Measurements from ENCODE around the gene ZNF367.

The ZNF367 gene

DNA sequence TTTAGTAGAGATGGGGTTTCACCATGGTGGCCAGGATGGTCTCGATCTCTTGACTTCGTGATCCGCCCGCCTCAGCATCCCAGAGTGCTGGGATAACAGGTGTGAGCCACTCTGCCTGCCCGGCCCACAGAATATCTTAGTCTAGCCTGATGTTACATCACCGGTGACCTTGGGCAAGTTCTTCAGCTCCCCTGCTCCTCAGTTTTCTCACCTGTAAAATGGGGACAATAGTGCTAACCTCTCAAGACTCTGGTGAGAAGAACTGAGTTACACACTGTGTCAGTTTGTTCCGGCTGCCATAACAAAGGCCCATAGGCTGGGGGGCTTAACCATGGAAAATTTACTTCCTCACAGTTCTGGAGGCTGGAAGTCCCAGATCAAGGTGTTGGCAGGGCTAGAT, 19.3 kb upstream of the ZNF367 start:
- no peak overlapping the region for H3K4me3 ChIP-seq (ENCODE audit: low read length)
- TF ChIP-seq, protein P1, sequence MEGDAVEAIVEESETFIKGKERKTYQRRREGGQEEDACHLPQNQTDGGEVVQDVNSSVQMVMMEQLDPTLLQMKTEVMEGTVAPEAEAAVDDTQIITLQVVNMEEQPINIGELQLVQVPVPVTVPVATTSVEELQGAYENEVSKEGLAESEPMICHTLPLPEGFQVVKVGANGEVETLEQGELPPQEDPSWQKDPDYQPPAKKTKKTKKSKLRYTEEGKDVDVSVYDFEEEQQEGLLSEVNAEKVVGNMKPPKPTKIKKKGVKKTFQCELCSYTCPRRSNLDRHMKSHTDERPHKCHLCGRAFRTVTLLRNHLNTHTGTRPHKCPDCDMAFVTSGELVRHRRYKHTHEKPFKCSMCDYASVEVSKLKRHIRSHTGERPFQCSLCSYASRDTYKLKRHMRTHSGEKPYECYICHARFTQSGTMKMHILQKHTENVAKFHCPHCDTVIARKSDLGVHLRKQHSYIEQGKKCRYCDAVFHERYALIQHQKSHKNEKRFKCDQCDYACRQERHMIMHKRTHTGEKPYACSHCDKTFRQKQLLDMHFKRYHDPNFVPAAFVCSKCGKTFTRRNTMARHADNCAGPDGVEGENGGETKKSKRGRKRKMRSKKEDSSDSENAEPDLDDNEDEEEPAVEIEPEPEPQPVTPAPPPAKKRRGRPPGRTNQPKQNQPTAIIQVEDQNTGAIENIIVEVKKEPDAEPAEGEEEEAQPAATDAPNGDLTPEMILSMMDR (conservative IDR thresholded peaks at IDR 0.05; ENCODE audit: low read length), result no peak
- DNase-seq (ENCODE audit: low read depth), result no peak

DNA sequence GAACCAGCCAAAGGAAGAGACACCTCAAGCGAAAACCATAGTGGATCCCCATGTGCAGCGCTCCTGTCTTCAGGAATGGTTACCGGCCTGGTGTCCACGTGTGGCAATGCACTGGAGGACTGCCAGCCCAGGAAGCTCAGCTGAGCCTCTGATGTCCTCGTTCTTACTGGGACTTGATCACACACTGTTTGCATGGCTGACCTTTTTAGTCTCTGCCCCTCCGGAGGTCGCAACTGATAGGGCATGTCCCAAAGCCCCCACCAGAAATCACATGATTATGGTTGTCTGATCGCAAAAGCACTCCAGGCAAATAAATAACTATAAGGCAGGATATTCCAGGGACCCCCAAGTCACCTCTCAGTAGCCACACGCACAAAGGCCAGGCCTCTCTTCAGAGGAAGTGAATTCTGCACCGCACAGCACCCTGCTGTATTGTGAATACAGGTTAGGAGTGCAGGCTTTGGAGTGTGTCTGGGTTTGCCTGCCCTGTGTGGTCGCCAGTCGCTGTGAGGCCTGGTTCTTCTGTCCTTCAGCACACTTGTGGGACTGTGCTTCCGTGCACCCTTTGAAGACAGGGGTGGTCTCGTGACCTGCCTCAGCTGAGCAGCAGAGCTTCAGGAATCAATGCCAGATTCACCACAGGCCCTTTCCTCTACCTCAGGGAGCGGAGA, 18.4 kb upstream of the ZNF367 start:
- DNase-seq (ENCODE audit: low read depth), result no peak
- H3K4me3 ChIP-seq (ENCODE audit: low read length), result no peak overlapping the region
- TF ChIP-seq, protein P1 (conservative IDR thresholded peaks at IDR 0.05; ENCODE audit: low read length), result no peak

DNA sequence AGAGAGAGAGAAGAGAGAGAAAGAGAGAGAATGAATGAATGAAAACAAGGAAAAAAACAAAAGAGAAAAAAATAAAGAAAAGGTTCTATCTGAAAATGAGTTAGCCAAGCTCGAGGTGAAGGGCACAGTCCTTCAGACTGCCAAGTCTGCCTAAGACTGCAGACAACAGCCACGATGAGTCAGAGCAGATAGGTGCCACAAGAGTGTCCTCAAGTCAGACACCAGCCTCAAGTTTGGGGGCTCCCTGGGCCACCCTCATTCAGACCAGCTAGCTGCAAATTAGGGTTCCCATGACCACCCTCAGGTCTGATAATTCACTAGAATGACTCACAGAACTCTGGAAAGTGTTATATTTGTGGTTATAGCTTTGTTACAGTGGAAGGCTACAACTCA, 17.9 kb upstream of the ZNF367 start:
- DNase-seq (ENCODE audit: low read depth), result no peak
- TF ChIP-seq, protein P1 (conservative IDR thresholded peaks at IDR 0.05; ENCODE audit: low read length), result no peak
- H3K4me3 ChIP-seq (ENCODE audit: low read length), result no peak overlapping the region

DNA sequence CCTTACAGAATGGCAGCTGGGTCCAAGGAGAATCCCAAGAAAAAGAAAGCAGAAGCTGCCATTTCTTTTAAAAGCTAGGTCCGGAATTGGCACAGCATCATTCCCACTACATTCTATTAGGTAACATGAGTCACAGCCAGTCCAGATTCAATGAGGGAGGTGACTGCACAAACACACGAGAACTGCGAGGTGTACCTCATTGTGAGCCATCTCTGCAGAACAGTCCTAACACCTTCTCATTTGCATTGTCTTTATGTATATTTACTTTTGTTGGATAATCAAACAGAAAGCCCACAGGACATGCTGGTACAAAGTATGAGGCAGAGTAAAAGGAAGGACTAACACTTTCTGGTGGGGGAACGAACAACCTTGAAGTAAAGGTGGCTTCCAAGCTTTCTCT, 17.2 kb upstream of the ZNF367 start:
- DNase-seq (ENCODE audit: low read depth), result no peak
- H3K4me3 ChIP-seq (ENCODE audit: low read length), result no peak overlapping the region
- TF ChIP-seq, protein P1 (conservative IDR thresholded peaks at IDR 0.05; ENCODE audit: low read length), result no peak

DNA sequence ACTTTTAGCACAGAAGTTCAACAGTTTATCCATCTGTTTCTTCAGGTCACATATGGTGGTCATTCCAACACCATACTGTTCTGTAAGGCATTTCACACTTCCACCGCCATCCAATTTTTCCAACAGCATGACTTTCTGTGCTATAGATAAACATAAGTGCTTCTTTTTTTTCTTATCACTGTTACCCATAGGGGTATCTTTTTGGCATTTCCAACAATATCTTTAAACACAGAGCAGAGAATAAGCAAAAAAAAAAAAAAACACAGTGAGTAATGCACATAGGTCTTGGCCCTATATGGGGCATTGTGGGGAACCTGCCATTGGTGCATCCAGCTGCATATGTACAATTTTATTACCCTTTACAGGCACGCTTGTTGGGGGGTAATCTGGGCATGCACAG, 12.2 kb upstream of the ZNF367 start:
- H3K4me3 ChIP-seq (ENCODE audit: low read length), result no peak overlapping the region
- TF ChIP-seq, protein P1 (conservative IDR thresholded peaks at IDR 0.05; ENCODE audit: low read length), result no peak
- no peak for DNase-seq (ENCODE audit: low read depth)

DNA sequence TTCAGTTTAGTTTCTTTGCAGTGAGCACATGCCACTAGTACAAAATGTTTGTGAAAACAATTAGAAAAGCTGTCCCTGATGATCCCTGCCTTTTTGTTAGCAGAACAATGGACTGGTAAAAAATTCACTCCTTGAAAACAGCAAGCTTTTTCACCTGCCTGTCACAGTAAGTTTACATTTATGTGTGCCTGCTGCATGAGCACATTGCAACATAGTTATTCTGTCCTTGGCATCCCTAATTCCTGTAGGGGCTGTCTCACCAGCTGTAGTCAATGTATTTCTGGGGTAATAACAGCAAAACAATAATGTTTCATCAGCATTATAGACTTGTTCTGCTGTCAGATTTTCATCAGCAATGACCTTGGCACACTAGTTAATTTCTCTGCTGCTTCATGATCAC, 11.6 kb upstream of the ZNF367 start:
- TF ChIP-seq, protein P1 (conservative IDR thresholded peaks at IDR 0.05; ENCODE audit: low read length), result no peak
- DNase-seq (ENCODE audit: low read depth), result no peak
- no peak overlapping the region for H3K4me3 ChIP-seq (ENCODE audit: low read length)

DNA sequence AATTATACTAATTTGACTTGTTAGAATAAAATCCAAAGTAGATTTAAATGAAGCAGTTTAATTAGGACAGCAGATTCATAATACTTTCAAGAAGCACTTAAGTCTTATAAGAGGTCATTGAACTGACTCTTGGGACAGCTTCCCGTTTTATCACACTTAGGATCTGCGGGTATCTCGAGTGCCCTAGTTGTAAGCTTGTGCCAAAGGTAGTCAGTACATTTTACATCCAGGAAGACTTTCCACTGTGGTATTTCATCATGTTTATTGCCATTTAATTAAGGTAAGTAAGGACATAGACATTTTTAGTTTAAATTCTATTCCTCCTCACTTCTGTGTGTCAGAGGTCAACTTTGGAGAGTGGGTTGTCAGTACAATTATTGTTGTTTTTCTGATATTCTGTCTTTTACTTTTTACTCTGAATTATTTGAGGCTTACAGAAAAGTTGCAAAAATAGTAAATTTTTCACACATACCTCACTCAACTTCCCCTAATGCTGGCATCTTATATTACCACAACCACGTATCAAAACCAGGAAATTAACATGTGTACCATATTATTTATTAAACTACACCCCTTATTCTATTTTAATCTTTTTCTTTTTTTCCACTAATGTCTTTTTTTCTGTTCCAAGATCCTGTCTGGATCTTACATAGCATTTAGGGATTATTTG, 7.5 kb upstream of the ZNF367 start:
- DNase-seq (ENCODE audit: low read depth), result no peak
- TF ChIP-seq, protein P1 (conservative IDR thresholded peaks at IDR 0.05; ENCODE audit: low read length), result no peak
- H3K4me3 ChIP-seq (ENCODE audit: low read length), result no peak overlapping the region

Measured in AG10803 (cell line).